DMS 273 (cell line): ENCODE data around the gene BLID.

Source experiments
- DNase-seq: peaks from one replicate; lab custom pipeline; 2025; ENCODE audit not compliant: unreplicated experiment; lab: John Stamatoyannopoulos, UW

BLID gene

GRCh38 chr11:122115524-122116379 lies at the start of gene BLID:
TSS of gene BLID (minus strand) at chr11:122116215. CDS start at chr11:122115922, 293 bp downstream.
- peak; percentile 3 for DNase-seq

- DNase-seq: no peak
Measured at GRCh38 chr11:122163053-122163819, 47.2 kb upstream of the BLID start.

- DNase-seq: no peak
Measured at GRCh38 chr11:122162095-122162494, 46.1 kb upstream of the BLID start.

GRCh38 chr11:122160841-122161590 lies 45.0 kb upstream of the BLID start:
- no peak for DNase-seq

GRCh38 chr11:122159861-122160260 lies 43.8 kb upstream of the BLID start:
- DNase-seq: no peak

GRCh38 chr11:122159173-122159721 lies 43.2 kb upstream of the BLID start:
- peak; percentile 64 for DNase-seq

GRCh38 chr11:122158171-122158570 lies 42.2 kb upstream of the BLID start:
- DNase-seq: no peak

- peak; percentile 3 for DNase-seq
Measured at GRCh38 chr11:122157653-122158161, 41.7 kb upstream of the BLID start.

GRCh38 chr11:122156940-122157382 lies 40.9 kb upstream of the BLID start:
- no peak for DNase-seq

GRCh38 chr11:122155765-122156527 lies 39.9 kb upstream of the BLID start:
- DNase-seq: no peak

GRCh38 chr11:122154994-122155393 lies 39.0 kb upstream of the BLID start:
- DNase-seq: no peak

GRCh38 chr11:122154227-122154626 lies 38.2 kb upstream of the BLID start:
- no peak for DNase-seq

GRCh38 chr11:122153746-122154145 lies 37.7 kb upstream of the BLID start:
- DNase-seq: no peak

GRCh38 chr11:122150216-122151124 lies 34.5 kb upstream of the BLID start:
- DNase-seq: no peak

- DNase-seq: no peak
Measured at GRCh38 chr11:122149202-122149601, 33.2 kb upstream of the BLID start.

- DNase-seq: no peak
Measured at GRCh38 chr11:122146475-122146874, 30.5 kb upstream of the BLID start.

- no peak for DNase-seq
Measured at GRCh38 chr11:122145715-122146274, 29.8 kb upstream of the BLID start.

- DNase-seq: no peak
Measured at GRCh38 chr11:122144752-122145151, 28.7 kb upstream of the BLID start.

- DNase-seq: no peak
Measured at GRCh38 chr11:122141725-122142124, 25.7 kb upstream of the BLID start.
